Keratinocyte (primary cell): ENCODE results near the gene MORN5. TPM values are rescaled to one million over a fixed set of nuclear protein-coding genes. Genes with fewer than 3 reads are reported as not detected.

Source experiments
- DNase-seq: peaks from one replicate; pipeline ENCODE4 v3.0.0-alpha.2; 2011; ENCODE audit warnings: low read depth, missing footprints, low spot score
- FAIRE-seq: peaks from 2 replicates; lab custom pipeline; 2011; peaks lifted over from hg19 to GRCh38; lab: Jason Lieb, UNC
- H2AFZ ChIP-seq: 2 replicates; pipeline ENCODE4 v1.6.0; 2012; ENCODE audit warnings: low read length, control low read depth, inconsistent platforms; ENCODE audit not compliant: control insufficient read depth
- H3K27ac ChIP-seq: 2 replicates; pipeline ENCODE4 v1.5.1; 2011; ENCODE audit warnings: low read length; ENCODE audit not compliant: control insufficient read depth, insufficient read depth
- H3K27me3 ChIP-seq: 3 replicates; pipeline ENCODE4 v1.6.0; 2011; ENCODE audit warnings: low read length; ENCODE audit not compliant: control insufficient read depth, insufficient read depth; ENCODE audit errors: extremely low read depth
- H3K36me3 ChIP-seq, 2 experiments: 2 replicates in 1 of 2; 3 replicates in 1 of 2; pipeline ENCODE4 v1.5.1; 2011; ENCODE audit warnings: low read length in 2 of 2, mild to moderate bottlenecking in 1 of 2; ENCODE audit not compliant: control insufficient read depth in 2 of 2, insufficient read depth in 2 of 2; ENCODE audit errors: extremely low read depth in 1 of 2
- H3K4me1 ChIP-seq: 3 replicates; pipeline ENCODE4 v1.5.1; 2011; ENCODE audit warnings: low read length; ENCODE audit not compliant: control insufficient read depth, insufficient read depth; ENCODE audit errors: extremely low read depth
- H3K4me2 ChIP-seq: 3 replicates; pipeline ENCODE4 v1.6.0; 2011; ENCODE audit warnings: low read depth, low read length; ENCODE audit not compliant: control insufficient read depth, insufficient read depth; ENCODE audit errors: extremely low read depth
- H3K4me3 ChIP-seq, 3 experiments: fragments of 200-600 bp in 1 of 3; sonication (generic) in 1 of 3; 2 replicates in 2 of 3; 3 replicates in 1 of 3; pipeline ENCODE4 v1.5.1; 2011 to 2016; ENCODE audit warnings: low read length in 3 of 3, mild to moderate bottlenecking in 3 of 3, control low read depth in 2 of 3, inconsistent platforms in 1 of 3, low read depth in 1 of 3, mixed read lengths in 1 of 3, mixed run types in 1 of 3, moderate library complexity in 1 of 3; ENCODE audit not compliant: control insufficient read depth in 2 of 3, insufficient read depth in 2 of 3; ENCODE audit errors: extremely low read depth in 1 of 3
- H3K79me2 ChIP-seq: 2 replicates; pipeline ENCODE4 v1.6.0; 2012; ENCODE audit warnings: low read length; ENCODE audit not compliant: control insufficient read depth, insufficient read depth
- H3K9ac ChIP-seq: 3 replicates; pipeline ENCODE4 v1.6.0; 2011; ENCODE audit warnings: low read length; ENCODE audit not compliant: control insufficient read depth, insufficient read depth; ENCODE audit errors: extremely low read depth
- H3K9me1 ChIP-seq: 3 replicates; pipeline ENCODE4 v1.6.0; 2011; ENCODE audit warnings: low read length; ENCODE audit not compliant: control insufficient read depth, insufficient read depth; ENCODE audit errors: extremely low read depth
- H3K9me3 ChIP-seq: 2 replicates; pipeline ENCODE4 v1.5.1; 2012; ENCODE audit warnings: low read depth, low read length; ENCODE audit not compliant: control insufficient read depth
- H4K20me1 ChIP-seq: 3 replicates; pipeline ENCODE4 v1.6.0; 2011; ENCODE audit warnings: low read length; ENCODE audit not compliant: control insufficient read depth, insufficient read depth; ENCODE audit errors: extremely low read depth
- EZH2 ChIP-seq: IDR thresholded peaks from one replicate; pipeline ENCODE4 v1.6.1; 2012; ENCODE audit warnings: inconsistent platforms, mild to moderate bottlenecking, low read length, moderate library complexity
- dilution Hi-C: fragments of 300-500 bp; cut with MboI; formaldehyde crosslinking; loops from one replicate; pipeline ENCODE4 v1.7.0; 2020; ENCODE audit warnings: low sequenced_read_pairs; ENCODE audit not compliant: extremely low pct_ligation_motif_present
- polyA plus RNA-seq, 5 experiments: library from polyadenylated mRNA; depleted of rRNA in 3 of 5; stranded (reverse) in 3 of 5; stranded (forward) in 1 of 5; unstranded in 1 of 5; fragments of >200 nt; gene quantifications; 1 replicate in 1 of 5; 2 replicates in 3 of 5; 3 replicates in 1 of 5; pipeline versions ENCODE4 v1.2.1 to v1.2.3, GENCODE V29; 2011 to 2012; ENCODE audit warnings: missing spikeins in 2 of 5, low read depth in 1 of 5, low replicate concordance in 1 of 5
- TF ChIP-seq, protein P1 (sequence below), 3 experiments: IDR thresholded peaks in 1 of 3; conservative IDR thresholded peaks in 1 of 3; optimal IDR thresholded peaks in 1 of 3; 2 replicates in 2 of 3; 3 replicates in 1 of 3; pipeline versions ENCODE3 to v1.5.1; 2011; ENCODE audit warnings: low read length in 3 of 3, mild to moderate bottlenecking in 3 of 3, moderate library complexity in 2 of 3, control low read depth in 1 of 3, inconsistent platforms in 1 of 3; ENCODE audit not compliant: insufficient read depth in 2 of 3; ENCODE audit errors: extremely low read depth in 1 of 3

MORN5 gene
- polyA plus RNA-seq, 1 donor (not counting 4 experiments of a cell fraction or from before 2014, with no cell fraction given) = not detected

DNA sequence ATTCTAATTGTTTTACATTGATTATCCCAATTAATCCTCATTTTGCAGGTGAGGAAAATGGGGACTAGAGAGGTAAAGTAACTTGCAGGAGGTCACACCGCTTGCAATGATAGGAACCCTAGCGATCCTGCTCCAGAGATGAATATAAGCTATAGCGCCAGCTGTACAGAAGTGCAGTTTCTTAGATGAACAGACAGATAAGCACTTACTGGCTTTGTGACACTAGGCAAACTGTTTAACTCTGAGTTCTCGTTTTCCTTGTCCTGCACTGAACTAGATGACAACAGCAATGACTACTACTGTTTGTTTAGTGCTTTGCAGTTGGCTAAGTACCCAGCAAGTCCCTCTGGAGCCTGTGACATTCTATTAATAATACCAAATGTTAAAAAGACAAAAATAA, 57.9 kb downstream of the MORN5 start:
- H3K4me2 ChIP-seq = no peak overlapping the region
- DNase-seq = no peak
- no peak for TF ChIP-seq EZH2
- TF ChIP-seq, protein P1, sequence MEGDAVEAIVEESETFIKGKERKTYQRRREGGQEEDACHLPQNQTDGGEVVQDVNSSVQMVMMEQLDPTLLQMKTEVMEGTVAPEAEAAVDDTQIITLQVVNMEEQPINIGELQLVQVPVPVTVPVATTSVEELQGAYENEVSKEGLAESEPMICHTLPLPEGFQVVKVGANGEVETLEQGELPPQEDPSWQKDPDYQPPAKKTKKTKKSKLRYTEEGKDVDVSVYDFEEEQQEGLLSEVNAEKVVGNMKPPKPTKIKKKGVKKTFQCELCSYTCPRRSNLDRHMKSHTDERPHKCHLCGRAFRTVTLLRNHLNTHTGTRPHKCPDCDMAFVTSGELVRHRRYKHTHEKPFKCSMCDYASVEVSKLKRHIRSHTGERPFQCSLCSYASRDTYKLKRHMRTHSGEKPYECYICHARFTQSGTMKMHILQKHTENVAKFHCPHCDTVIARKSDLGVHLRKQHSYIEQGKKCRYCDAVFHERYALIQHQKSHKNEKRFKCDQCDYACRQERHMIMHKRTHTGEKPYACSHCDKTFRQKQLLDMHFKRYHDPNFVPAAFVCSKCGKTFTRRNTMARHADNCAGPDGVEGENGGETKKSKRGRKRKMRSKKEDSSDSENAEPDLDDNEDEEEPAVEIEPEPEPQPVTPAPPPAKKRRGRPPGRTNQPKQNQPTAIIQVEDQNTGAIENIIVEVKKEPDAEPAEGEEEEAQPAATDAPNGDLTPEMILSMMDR (optimal IDR thresholded peaks at IDR 0.05 in 1 of 3, IDR thresholded peaks at IDR 0.05 in 1 of 3, conservative IDR thresholded peaks at IDR 0.05 in 1 of 3; ENCODE audit: extremely low read depth in 1 of 3, insufficient read depth in 2 of 3, low read length in 3 of 3) = no peak

DNA sequence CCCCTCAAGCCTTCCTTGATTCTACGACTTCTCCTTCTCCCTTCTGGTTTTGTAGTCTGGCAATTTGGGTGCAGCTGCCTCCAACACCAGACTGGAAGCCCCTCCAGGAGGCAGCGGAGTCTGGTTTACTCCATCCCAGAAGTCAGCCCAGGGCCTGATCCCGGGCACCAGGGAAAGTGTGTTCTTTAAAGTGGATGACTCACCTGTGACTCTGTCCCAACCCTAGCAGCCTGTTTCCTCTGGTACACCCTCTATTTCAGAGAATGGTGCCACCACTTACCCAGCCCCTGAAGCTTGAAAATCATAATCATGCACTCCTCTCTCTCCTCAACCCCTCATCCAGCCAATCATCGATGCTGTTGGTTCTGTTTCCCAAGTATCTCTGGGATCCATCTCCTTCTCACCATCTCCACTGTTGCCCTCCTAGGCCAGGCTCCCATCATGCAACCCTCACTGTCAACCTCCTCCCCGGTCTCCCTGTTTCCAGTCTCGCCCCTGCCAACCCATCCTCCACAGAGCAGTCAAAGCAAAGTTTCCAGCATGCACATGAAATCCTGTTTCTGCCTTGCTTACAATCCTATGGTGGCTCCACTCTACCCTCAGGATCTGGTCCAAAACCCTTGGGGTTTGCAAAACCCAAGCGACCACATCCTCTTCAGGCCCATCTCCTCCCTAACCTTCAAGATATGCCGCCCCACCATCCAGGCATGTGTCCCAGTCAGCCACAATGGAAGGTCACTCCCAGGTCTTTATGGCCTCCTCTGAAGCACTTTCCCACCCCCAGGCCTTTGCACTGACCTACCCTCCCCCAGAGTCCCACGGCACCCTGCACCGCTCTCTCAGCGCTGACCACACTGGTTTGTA, 58.6 kb downstream of the MORN5 start:
- peaks cover 3% of the 10 kb centered on the region for H4K20me1 ChIP-seq
- TF ChIP-seq EZH2 = no peak
- TF ChIP-seq, protein P1 (optimal IDR thresholded peaks at IDR 0.05 in 1 of 3, IDR thresholded peaks at IDR 0.05 in 1 of 3, conservative IDR thresholded peaks at IDR 0.05 in 1 of 3; ENCODE audit: extremely low read depth in 1 of 3, insufficient read depth in 2 of 3, low read length in 3 of 3) = no peak
- H2AFZ ChIP-seq = no peak overlapping the region
- DNase-seq (no peak), FAIRE-seq (no peak)
- dilution Hi-C loops = no loop called here
- H3K9me3 ChIP-seq = no peaks in the 10 kb centered on the region
- H3K79me2 ChIP-seq = no peaks in the 10 kb centered on the region
- no peaks in the 10 kb centered on the region for H3K36me3 ChIP-seq
- no peak overlapping the region for H3K27ac ChIP-seq
- H3K4me2 ChIP-seq = no peak overlapping the region
- peaks cover 95% of the 10 kb centered on the region for H3K27me3 ChIP-seq
- no peak overlapping the region for H3K9ac ChIP-seq
- no peaks in the 10 kb centered on the region for H3K9me1 ChIP-seq
- no peak overlapping the region for H3K4me3 ChIP-seq
- H3K4me1 ChIP-seq = peaks cover 11% of the 10 kb centered on the region

More for the DNA sequence above, 57.9 kb downstream of the MORN5 start:
- Histone ChIP-seq H3K4me1 (peaks cover 11% of the 10 kb centered on the region), H3K27me3 (peaks cover 95% of the 10 kb centered on the region), H3K79me2 (no peaks in the 10 kb centered on the region), H4K20me1 (peaks cover 3% of the 10 kb centered on the region), H3K36me3 (no peaks in the 10 kb centered on the region), H3K4me3 (no peak overlapping the region), H3K27ac (no peak overlapping the region), H3K9me3 (no peaks in the 10 kb centered on the region), H2AFZ (no peak overlapping the region), H3K9ac (no peak overlapping the region), H3K9me1 (no peaks in the 10 kb centered on the region)
- dilution Hi-C loops = no loop called here
- FAIRE-seq = no peak
